ENCODE measurements around the gene TP63.
"Not testable (repeated sequence)": the region's sequence is repeated elsewhere in the genome, so short reads cannot be mapped to it uniquely, and the experiment has no call there.

The TP63 gene

GRCh38 chr3:189605717-189606116 is 25.5 kb upstream of the TP63 start:
- WGBS (ENCODE audit: insufficient coverage), result 100% methylated on average over 1 of the region's 2 CpGs
- POLR2A ChIA-PET, result no interaction called here
- H3K27ac ChIP-seq (ENCODE audit: insufficient read depth in 1 of 2, low read depth in 1 of 2, low read length in 2 of 2, poor library complexity in 1 of 2, severe bottlenecking in 2 of 2), result no peak overlapping the region

GRCh38 chr3:189606774-189607173 is 24.4 kb upstream of the TP63 start:
- H3K27me3 ChIP-seq (replicated peaks in 2 of 5; ENCODE audit: control insufficient read depth in 4 of 5, insufficient read depth in 5 of 5, low read length in 4 of 5), result no peaks in the 10 kb centered on the region
- peaks cover 0 to 4% (median 0%) of the 10 kb centered on the region in 5 experiments for H3K9me3 ChIP-seq (ENCODE audit: control extremely low read depth in 1 of 5, control insufficient read depth in 4 of 5, insufficient read depth in 2 of 5, low read depth in 1 of 5, low read length in 4 of 5)
- DNase-seq, result no peak
- no peaks in the 10 kb centered on the region for H3K36me3 ChIP-seq (ENCODE audit: control insufficient read depth in 4 of 4, insufficient read depth in 4 of 4, low read length in 3 of 4)
- CTCF ChIA-PET, result interaction anchor here (0.6 kb wide), 1 partner anchor 286 kb away, joined by 3 read pairs; no protein-coding TSS in a partner anchor
- POLR2A ChIA-PET, result no interaction called here
- no CpG with 5 or more reads among the region's 4 CpGs for WGBS (ENCODE audit: insufficient coverage)
- H3K4me1 ChIP-seq (ENCODE audit: control extremely low read depth in 1 of 4, control insufficient read depth in 4 of 4, insufficient read depth in 4 of 4, low read length in 3 of 4), result no peaks in the 10 kb centered on the region
- no peak overlapping the region for H3K4me3 ChIP-seq (ENCODE audit: control insufficient read depth in 1 of 7, extremely low read depth in 1 of 7, insufficient read depth in 4 of 7, low read depth in 2 of 7, low read length in 6 of 7)
- no peak overlapping the region for H3K27ac ChIP-seq (ENCODE audit: insufficient read depth in 1 of 2, low read depth in 1 of 2, low read length in 2 of 2, poor library complexity in 1 of 2, severe bottlenecking in 2 of 2)

More at GRCh38 chr3:189605717-189606116, 25.5 kb upstream of the TP63 start:
- H3K4me1 ChIP-seq (ENCODE audit: control extremely low read depth in 1 of 4, control insufficient read depth in 4 of 4, insufficient read depth in 4 of 4, low read length in 3 of 4), result no peaks in the 10 kb centered on the region
- no peak overlapping the region for H3K4me3 ChIP-seq (ENCODE audit: control insufficient read depth in 1 of 7, extremely low read depth in 1 of 7, insufficient read depth in 4 of 7, low read depth in 2 of 7, low read length in 6 of 7)
- no peak for DNase-seq
- CTCF ChIA-PET, result no interaction called here
- H3K9me3 ChIP-seq (ENCODE audit: control extremely low read depth in 1 of 5, control insufficient read depth in 4 of 5, insufficient read depth in 2 of 5, low read depth in 1 of 5, low read length in 4 of 5), result peaks cover 0 to 4% (median 0%) of the 10 kb centered on the region in 5 experiments
- no peaks in the 10 kb centered on the region for H3K36me3 ChIP-seq (ENCODE audit: control insufficient read depth in 4 of 4, insufficient read depth in 4 of 4, low read length in 3 of 4)
- H3K27me3 ChIP-seq (replicated peaks in 2 of 5; ENCODE audit: control insufficient read depth in 4 of 5, insufficient read depth in 5 of 5, low read length in 4 of 5), result no peaks in the 10 kb centered on the region

- H3K27me3 ChIP-seq (replicated peaks in 2 of 5; ENCODE audit: control insufficient read depth in 4 of 5, insufficient read depth in 5 of 5, low read length in 4 of 5); H3K9me3 ChIP-seq (ENCODE audit: control extremely low read depth in 1 of 5, control insufficient read depth in 4 of 5, insufficient read depth in 2 of 5, low read depth in 1 of 5, low read length in 4 of 5); H3K27ac ChIP-seq (ENCODE audit: insufficient read depth in 1 of 2, low read depth in 1 of 2, low read length in 2 of 2, poor library complexity in 1 of 2, severe bottlenecking in 2 of 2); H3K4me3 ChIP-seq (ENCODE audit: control insufficient read depth in 1 of 7, extremely low read depth in 1 of 7, insufficient read depth in 4 of 7, low read depth in 2 of 7, low read length in 6 of 7); H3K36me3 ChIP-seq (ENCODE audit: control insufficient read depth in 4 of 4, insufficient read depth in 4 of 4, low read length in 3 of 4); H3K4me1 ChIP-seq (ENCODE audit: control extremely low read depth in 1 of 4, control insufficient read depth in 4 of 4, insufficient read depth in 4 of 4, low read length in 3 of 4); POLR2A ChIA-PET; CTCF ChIA-PET; DNase-seq: not testable (repeated sequence)
- 44% methylated on average over 2 of the region's 2 CpGs for WGBS (ENCODE audit: insufficient coverage)
These were observed 18.5 kb upstream of the TP63 start for GRCh38 chr3:189612641-189613040.

GRCh38 chr3:189613122-189613521 is 18.1 kb upstream of the TP63 start:
- Histone ChIP-seq H3K9me3 (ENCODE audit: control extremely low read depth in 1 of 5, control insufficient read depth in 4 of 5, insufficient read depth in 2 of 5, low read depth in 1 of 5, low read length in 4 of 5) (peaks cover 0 to 4% (median 0%) of the 10 kb centered on the region in 5 experiments), H3K4me3 (ENCODE audit: control insufficient read depth in 1 of 7, extremely low read depth in 1 of 7, insufficient read depth in 4 of 7, low read depth in 2 of 7, low read length in 6 of 7) (no peak overlapping the region), H3K27me3 (replicated peaks in 2 of 5; ENCODE audit: control insufficient read depth in 4 of 5, insufficient read depth in 5 of 5, low read length in 4 of 5) (no peaks in the 10 kb centered on the region), H3K4me1 (ENCODE audit: control extremely low read depth in 1 of 4, control insufficient read depth in 4 of 4, insufficient read depth in 4 of 4, low read length in 3 of 4) (no peaks in the 10 kb centered on the region), H3K27ac (ENCODE audit: insufficient read depth in 1 of 2, low read depth in 1 of 2, low read length in 2 of 2, poor library complexity in 1 of 2, severe bottlenecking in 2 of 2) (no peak overlapping the region), H3K36me3 (ENCODE audit: control insufficient read depth in 4 of 4, insufficient read depth in 4 of 4, low read length in 3 of 4) (no peaks in the 10 kb centered on the region)
- CTCF ChIA-PET, result no interaction called here
- 78% methylated on average over 1 of the region's 1 CpG for WGBS (ENCODE audit: insufficient coverage)
- no peak for DNase-seq
- POLR2A ChIA-PET, result no interaction called here

- DNase-seq, result no peak
- Histone ChIP-seq H3K9me3 (ENCODE audit: control extremely low read depth in 1 of 5, control insufficient read depth in 4 of 5, insufficient read depth in 2 of 5, low read depth in 1 of 5, low read length in 4 of 5) (no peaks in the 10 kb centered on the region), H3K27me3 (replicated peaks in 2 of 5; ENCODE audit: control insufficient read depth in 4 of 5, insufficient read depth in 5 of 5, low read length in 4 of 5) (no peaks in the 10 kb centered on the region), H3K4me3 (ENCODE audit: control insufficient read depth in 1 of 7, extremely low read depth in 1 of 7, insufficient read depth in 4 of 7, low read depth in 2 of 7, low read length in 6 of 7) (no peak overlapping the region), H3K36me3 (ENCODE audit: control insufficient read depth in 4 of 4, insufficient read depth in 4 of 4, low read length in 3 of 4) (no peaks in the 10 kb centered on the region), H3K4me1 (ENCODE audit: control extremely low read depth in 1 of 4, control insufficient read depth in 4 of 4, insufficient read depth in 4 of 4, low read length in 3 of 4) (no peaks in the 10 kb centered on the region), H3K27ac (ENCODE audit: insufficient read depth in 1 of 2, low read depth in 1 of 2, low read length in 2 of 2, poor library complexity in 1 of 2, severe bottlenecking in 2 of 2) (no peak overlapping the region)
- WGBS (ENCODE audit: insufficient coverage), result 96% methylated on average over 9 of the region's 9 CpGs
- ChIA-PET POLR2A (no interaction called here), CTCF (no interaction called here)
These were observed 9.1 kb upstream of the TP63 start for GRCh38 chr3:189621948-189622603.

GRCh38 chr3:189622629-189623028 is 8.6 kb upstream of the TP63 start:
- no peaks in the 10 kb centered on the region for H3K36me3 ChIP-seq (ENCODE audit: control insufficient read depth in 4 of 4, insufficient read depth in 4 of 4, low read length in 3 of 4)
- no peaks in the 10 kb centered on the region for H3K4me1 ChIP-seq (ENCODE audit: control extremely low read depth in 1 of 4, control insufficient read depth in 4 of 4, insufficient read depth in 4 of 4, low read length in 3 of 4)
- ChIA-PET CTCF (no interaction called here), POLR2A (no interaction called here)
- no peak overlapping the region for H3K4me3 ChIP-seq (ENCODE audit: control insufficient read depth in 1 of 7, extremely low read depth in 1 of 7, insufficient read depth in 4 of 7, low read depth in 2 of 7, low read length in 6 of 7)
- no peaks in the 10 kb centered on the region for H3K9me3 ChIP-seq (ENCODE audit: control extremely low read depth in 1 of 5, control insufficient read depth in 4 of 5, insufficient read depth in 2 of 5, low read depth in 1 of 5, low read length in 4 of 5)
- no peak overlapping the region for H3K27ac ChIP-seq (ENCODE audit: insufficient read depth in 1 of 2, low read depth in 1 of 2, low read length in 2 of 2, poor library complexity in 1 of 2, severe bottlenecking in 2 of 2)
- no CpG with 5 or more reads among the region's 7 CpGs for WGBS (ENCODE audit: insufficient coverage)
- no peaks in the 10 kb centered on the region for H3K27me3 ChIP-seq (replicated peaks in 2 of 5; ENCODE audit: control insufficient read depth in 4 of 5, insufficient read depth in 5 of 5, low read length in 4 of 5)
- peak in 2 of 3 donors; percentile 7 to 8 for DNase-seq

- no peaks in the 10 kb centered on the region for H3K36me3 ChIP-seq (ENCODE audit: control insufficient read depth in 4 of 4, insufficient read depth in 4 of 4, low read length in 3 of 4)
- H3K27me3 ChIP-seq (replicated peaks in 2 of 5; ENCODE audit: control insufficient read depth in 4 of 5, insufficient read depth in 5 of 5, low read length in 4 of 5), result no peaks in the 10 kb centered on the region
- WGBS (ENCODE audit: insufficient coverage), result no CpG with 5 or more reads among the region's 1 CpG
- H3K4me3 ChIP-seq (ENCODE audit: control insufficient read depth in 1 of 7, extremely low read depth in 1 of 7, insufficient read depth in 4 of 7, low read depth in 2 of 7, low read length in 6 of 7), result no peak overlapping the region
- ChIA-PET POLR2A (no interaction called here), CTCF (interaction anchor here (1.2 kb wide), 1 partner anchor 26 kb away, joined by 3 read pairs; no protein-coding TSS in a partner anchor)
- no peaks in the 10 kb centered on the region for H3K4me1 ChIP-seq (ENCODE audit: control extremely low read depth in 1 of 4, control insufficient read depth in 4 of 4, insufficient read depth in 4 of 4, low read length in 3 of 4)
- no peaks in the 10 kb centered on the region for H3K9me3 ChIP-seq (ENCODE audit: control extremely low read depth in 1 of 5, control insufficient read depth in 4 of 5, insufficient read depth in 2 of 5, low read depth in 1 of 5, low read length in 4 of 5)
- no peak overlapping the region for H3K27ac ChIP-seq (ENCODE audit: insufficient read depth in 1 of 2, low read depth in 1 of 2, low read length in 2 of 2, poor library complexity in 1 of 2, severe bottlenecking in 2 of 2)
- DNase-seq, result no peak
These were observed 7.1 kb upstream of the TP63 start for GRCh38 chr3:189624130-189624529.
